C1 segment of cervical spinal cord (tissue), 14 donors: ENCODE data around the gene HOXC5.

Experiments used
- DNase-seq, 14 donors: peaks; one replicate each; lab custom pipeline; 2025; lab: John Stamatoyannopoulos, UW

The HOXC5 gene

DNA sequence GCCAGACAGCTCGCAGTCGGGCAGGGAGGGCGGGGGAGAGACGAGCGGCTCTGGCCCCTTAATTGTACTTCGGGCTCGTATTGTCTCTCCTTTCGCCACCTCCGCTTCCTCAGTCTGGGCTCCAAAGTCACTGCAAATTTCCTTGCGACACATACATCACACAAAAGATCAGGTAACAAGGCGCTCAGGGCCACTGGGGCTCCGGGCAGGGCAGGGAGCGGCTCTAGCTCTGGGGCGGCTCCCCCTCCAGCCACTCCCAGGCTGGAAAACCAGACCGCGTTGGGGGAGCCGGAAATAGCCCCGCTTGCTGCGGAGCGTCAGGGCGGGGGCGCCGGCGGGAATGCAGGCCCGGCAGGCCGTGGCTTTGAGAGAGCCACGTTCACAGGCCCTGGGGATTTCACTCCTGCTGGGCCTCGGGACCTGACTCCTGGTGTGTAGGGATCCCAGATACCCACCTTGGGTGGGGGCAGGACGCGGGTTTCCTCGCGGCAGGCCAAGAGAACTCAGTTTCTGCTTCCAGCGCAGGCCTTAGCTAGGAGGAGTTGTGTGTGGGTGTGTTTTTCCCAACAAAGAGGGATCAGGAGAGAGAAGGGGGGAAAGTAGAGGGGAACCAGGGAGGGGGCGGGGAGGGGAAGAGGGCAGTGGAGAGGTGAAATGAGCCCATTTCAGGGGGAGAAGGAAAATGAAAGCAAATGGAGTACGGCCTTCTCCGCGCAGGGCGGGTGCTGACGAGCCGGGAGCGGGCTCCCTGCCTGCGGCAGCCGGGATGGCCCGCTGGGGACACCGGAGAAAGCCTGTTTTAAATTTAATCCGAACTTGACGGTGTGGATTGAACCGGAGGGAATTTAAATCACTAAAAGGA lies 37.2 kb upstream of the HOXC5 start:
- DNase-seq = no peak

DNA sequence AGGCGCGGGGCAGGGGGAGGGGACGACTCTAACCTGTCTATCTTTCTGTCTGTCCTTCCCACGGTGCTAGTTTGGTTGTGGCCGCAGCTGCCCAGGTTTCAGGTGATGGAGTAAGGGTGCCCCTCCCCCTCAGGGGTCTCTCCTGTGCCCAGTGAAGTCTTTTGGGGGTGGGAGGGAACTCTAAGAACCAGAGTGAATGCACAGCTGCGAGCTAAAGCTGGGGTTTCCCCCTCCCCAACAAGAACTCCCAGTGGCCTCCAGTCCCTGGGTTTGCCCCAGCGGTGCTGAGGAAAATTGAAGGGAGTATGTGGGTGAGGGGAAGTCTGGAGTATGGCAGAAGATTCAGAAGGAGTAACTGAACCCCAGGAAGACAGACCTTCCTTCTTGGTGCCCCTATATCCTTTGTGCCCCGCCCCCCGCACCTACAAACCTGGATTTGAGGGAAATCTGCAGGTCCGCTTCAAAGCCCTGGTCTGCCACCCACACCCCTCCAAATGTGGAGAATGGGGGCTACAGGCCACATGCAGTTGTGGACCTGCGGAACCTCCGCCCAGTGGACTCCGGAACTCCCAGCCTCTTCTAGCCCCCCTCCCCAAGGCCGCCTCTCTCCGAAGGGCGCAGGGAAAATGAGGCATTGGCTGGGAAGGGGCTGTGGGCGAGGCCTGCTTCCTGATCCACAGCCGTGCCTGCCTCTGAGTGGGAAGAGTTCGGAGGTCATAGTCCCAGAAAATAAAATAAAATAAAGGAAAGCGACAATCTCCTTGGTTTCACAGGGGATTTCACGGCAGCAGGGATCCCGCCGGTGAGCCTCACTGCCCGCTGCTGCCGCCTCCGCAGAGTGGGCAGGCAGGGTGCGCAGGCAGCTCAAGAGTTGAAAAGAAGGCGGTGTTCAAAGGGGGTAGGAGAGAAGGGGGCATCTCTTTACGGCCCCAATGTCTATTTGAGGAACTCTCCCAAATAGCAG lies 36.3 kb upstream of the HOXC5 start:
- no peak for DNase-seq

GRCh38 chr12:53997204-53998109 lies 35.4 kb upstream of the HOXC5 start:
- no peak for DNase-seq

GRCh38 chr12:53998110-53998899 lies 34.5 kb upstream of the HOXC5 start:
- DNase-seq = no peak

GRCh38 chr12:53998900-53999236 lies 34.0 kb upstream of the HOXC5 start:
- DNase-seq = no peak

DNA sequence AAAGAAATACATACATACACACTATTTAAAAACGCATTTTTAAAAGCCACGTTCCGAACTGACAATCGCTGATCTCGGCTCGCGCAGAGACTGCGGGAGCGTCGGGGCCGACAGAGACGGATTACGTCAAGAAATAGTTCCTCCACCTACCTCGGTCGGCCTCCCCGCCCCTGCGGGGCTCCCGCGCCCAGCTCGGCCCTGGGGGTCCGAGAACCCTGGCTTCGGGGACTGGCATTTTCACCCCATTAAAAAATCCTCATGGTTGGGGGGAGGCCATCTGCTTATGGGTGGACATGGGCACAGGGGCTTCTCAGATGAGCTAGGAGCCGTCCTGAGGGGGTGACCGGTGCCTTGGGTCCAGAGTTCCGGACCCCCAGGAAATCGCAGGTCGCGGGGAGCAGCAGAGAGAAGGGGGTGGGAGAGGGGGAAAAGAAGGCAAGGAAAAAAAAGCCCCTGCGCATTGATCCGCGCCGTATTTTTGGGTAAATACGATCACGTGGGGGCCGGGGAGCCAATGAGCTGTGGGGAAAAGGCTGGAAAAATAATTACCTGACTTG lies 33.2 kb upstream of the HOXC5 start:
- DNase-seq = no peak

DNA sequence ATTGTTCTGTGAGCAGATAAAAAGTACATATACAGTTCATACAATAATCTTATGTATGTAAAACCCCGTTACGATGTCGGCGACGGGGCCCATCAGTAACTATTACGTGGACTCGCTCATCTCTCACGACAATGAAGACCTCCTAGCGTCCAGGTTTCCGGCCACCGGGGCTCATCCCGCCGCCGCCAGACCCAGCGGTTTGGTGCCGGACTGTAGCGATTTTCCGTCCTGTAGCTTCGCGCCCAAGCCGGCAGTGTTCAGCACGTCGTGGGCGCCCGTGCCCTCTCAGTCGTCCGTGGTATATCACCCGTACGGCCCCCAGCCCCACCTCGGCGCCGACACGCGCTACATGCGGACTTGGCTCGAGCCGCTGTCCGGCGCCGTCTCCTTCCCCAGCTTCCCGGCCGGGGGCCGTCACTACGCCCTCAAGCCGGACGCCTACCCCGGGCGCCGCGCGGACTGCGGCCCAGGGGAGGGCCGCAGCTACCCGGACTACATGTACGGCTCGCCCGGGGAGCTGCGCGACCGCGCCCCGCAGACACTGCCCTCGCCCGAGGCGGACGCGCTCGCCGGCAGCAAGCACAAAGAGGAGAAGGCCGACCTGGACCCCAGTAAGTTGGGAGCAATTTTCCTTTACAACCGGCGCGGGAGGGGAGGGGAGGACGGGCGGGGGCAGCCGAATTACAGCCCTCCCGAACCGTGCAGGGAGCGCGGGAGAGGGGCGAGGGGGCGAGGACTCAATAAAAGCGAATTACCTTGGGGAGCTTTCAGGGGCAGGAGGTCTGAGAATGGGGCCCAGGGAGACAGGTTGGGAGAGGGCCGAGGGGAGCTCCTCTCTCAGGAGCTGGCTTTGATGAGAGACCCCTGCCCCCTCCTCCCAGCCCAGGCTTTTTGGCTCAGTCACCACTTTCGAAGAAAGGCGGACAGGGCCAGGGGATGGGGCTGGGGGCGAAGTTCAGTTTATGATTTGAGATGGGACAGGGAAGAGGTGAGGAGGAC lies 32.4 kb upstream of the HOXC5 start, which contains the start of gene HOXC9:
Gene HOXC9, plus strand, starts transcription at position 46 of the 999 bp plus-strand sequence. Its CDS starts 28 bp downstream, at position 74.
- DNase-seq = no peak

DNA sequence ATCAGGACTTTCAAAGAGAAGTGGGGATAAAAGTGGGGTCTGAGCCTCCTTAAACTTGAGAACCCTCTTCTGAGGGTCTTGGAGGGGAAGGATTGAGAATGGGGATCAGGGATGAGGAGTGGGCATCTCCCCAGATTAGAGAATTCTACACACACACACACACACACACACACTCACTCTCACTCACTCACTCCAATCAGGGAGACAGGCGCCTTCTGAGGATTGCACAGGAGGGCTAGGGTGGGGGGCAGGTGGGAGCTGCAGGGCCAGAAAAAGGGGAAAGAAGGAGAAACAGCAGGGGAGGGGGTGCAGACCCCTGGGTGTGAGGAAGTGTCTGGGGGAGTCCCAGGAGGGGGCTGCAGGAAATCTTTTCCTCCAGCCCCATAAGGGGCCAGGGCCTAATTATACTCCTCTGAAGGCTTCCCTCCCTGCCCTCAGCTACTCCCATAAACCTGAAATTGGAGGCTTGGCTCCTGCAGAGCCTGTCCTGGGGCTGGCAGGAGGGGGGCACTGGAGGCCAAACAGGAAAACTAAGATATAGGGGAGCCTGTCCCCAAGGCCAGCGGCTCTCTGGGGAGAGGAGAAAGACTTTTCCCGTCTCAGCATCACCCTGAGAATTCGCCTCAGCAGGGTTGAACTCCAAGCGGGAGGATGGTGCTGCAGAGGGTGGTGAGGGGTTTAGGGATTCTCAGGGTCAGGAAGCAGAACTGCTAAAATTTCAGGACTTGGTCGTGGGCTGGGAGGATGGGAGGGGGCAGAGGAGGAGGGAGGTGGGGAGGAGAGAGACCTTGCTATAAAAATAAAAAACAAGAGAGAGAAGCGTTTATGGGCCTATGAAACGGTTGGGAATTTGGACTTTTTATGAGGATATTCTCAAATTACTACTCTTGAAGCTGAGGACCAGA lies 31.3 kb upstream of the HOXC5 start:
- no peak for DNase-seq

DNA sequence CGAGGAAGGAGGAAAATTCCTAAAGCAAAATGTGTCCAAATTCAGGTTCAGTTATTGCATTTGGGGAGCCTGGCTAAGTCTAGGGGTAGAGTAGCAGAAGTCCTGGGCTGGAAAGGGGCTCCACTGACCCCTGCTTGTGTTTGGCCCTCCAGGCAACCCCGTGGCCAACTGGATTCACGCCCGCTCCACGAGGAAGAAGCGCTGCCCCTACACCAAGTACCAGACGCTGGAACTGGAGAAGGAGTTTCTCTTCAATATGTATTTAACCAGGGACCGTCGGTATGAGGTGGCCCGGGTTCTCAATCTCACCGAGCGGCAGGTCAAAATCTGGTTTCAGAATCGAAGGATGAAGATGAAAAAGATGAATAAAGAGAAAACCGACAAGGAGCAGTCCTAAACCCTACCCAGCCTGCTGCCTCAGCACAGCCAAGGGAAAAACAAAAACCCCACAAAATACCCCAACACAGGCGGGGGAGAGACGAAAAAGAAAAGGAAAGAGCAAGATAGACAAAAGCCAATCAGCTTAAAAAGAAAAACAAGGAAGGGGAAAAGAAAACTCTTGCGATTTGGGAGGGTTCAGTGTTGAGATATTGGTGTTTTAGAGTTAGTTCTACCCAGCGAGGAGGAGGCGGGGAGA lies 30.5 kb upstream of the HOXC5 start:
- DNase-seq = no peak

GRCh38 chr12:54002915-54003389 lies 29.9 kb upstream of the HOXC5 start:
- DNase-seq = no peak

DNA sequence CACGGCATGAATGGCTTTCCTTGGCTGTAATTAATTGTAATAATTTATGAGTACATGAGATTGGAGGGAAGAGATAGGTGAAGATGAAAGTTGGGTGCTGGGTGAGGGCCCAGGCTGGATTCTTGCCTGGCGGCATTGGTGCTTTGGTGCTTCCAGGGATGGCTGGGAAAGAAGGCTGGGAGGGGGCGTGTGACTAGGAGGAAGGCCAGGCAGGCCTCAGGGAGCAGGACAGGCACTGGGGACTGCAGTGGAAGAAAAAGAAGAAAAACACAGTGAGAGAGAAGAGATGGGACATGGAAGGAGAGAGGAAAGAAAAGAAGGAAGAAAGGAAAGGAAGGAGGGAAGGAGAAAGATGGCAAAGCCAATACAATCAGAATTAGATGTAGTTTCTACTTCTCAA lies 29.2 kb upstream of the HOXC5 start:
- DNase-seq = no peak

DNA sequence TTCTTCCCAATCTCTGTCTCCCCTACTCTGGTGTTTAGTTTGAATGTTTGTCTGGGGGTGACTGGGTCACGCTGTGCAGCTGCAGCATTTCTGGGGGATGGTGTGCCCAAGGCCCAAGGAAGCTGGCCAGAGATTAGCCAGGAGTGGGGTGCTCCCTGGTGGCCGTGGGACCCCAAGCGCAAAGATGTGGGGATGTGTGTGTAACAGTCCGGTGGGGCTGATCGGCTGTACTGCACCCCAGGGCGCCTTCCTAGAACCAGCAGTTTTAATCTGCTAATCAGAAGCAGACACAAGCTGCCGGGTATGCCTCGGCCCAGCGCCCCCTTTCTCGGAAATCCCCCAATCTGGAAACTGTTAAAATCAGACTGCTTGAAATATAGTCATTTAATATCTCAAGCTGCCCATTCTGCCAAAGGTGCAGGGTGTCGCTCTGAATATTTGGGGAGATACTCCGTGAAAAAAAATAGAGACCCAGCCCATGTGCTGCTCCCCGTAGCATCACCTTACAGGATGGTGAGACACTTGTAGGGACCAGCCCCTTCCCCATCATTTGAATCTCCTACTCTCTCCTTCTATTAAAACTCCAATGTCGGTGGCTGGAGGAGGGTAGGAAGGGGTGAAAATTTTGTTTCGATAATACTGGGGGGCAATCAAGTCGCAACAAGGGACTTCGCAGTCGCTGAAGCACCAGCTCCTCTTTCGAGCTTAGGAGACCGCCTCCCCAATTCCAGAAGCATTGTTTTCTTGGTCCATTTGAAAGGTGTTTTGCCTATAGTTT lies 28.6 kb upstream of the HOXC5 start:
- no peak for DNase-seq

- DNase-seq = no peak
These were observed 27.9 kb upstream of the HOXC5 start for GRCh38 chr12:54004841-54005530.

DNA sequence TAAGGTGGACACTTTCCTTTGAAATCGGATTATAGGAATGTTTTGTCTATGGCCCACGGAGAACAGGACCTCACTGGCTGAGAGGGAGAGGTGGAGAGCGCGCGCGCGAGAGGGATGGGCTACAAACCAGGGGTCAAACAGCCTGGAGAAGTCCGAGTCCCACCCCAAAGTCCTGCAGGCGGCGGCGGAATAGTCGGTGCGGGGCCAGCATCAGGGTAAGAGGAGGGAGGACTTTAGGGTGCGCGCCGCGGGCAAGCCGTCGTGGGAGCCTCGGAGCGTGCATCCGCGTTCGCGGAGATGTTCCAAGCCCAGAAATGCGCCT lies 27.4 kb upstream of the HOXC5 start:
- DNase-seq = no peak

DNA sequence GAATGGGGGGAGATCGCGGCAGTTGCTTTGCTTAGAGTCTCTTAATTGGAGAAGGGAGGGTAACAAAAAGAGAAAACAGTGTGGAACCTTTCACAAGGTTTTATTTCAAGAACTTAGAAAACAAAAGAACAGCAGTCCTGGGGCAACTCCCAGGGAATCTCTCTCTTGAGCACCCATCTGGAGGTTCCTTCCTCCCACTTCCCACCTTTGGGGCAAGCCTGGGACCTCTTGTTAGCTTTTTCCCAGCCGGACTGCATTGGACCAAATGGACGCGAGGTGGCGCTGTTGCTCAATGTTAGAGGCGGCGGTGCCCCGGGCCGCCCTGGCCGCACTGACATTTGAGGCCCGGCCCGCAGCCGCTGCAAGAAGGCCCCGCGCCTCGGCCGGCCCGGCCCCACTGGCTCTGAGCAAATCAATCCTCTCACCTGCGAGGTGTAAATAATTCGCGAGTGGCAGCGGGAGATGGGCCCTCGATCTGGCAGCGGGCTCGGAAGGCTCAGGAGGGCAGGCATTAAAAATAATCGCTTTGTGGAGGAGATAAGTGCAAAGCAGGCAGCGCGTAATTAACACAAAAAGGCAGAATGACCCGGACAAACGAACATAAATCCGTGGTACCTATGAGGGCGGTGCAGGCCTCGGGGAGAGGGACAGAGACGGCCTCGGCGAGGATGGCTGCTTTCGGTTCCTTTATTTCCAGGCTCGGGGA lies 26.8 kb upstream of the HOXC5 start:
- peak in 13 of 14 donors; percentile 7 to 82 (median 56) for DNase-seq
